Subcutaneous abdominal adipose tissue (tissue), 5 donors: ENCODE measurements around the gene ITIH5.
"Not testable (repeated sequence)": the region's sequence is repeated elsewhere in the genome, so short reads cannot be mapped to it uniquely, and the experiment has no call there.

Experiments used
- H3K27ac ChIP-seq: one replicate; pipeline ENCODE4 v1.7.0; 2013; ENCODE audit warnings: low read depth, mild to moderate bottlenecking, inconsistent platforms, low read length, moderate library complexity
- H3K27me3 ChIP-seq, 5 donors: one replicate each; pipeline ENCODE4 v1.7.0; 2013; ENCODE audit warnings: low read length in 5 of 5, inconsistent platforms in 1 of 5; ENCODE audit not compliant: control insufficient read depth in 5 of 5, insufficient read depth in 4 of 5
- H3K36me3 ChIP-seq, 5 donors: one replicate each; pipeline ENCODE4 v1.7.0; 2013; ENCODE audit warnings: low read length in 5 of 5; ENCODE audit not compliant: control insufficient read depth in 5 of 5, insufficient read depth in 5 of 5
- H3K4me1 ChIP-seq, 5 donors: one replicate each; pipeline ENCODE4 v1.7.0; 2013; ENCODE audit warnings: low read length in 5 of 5, mild to moderate bottlenecking in 3 of 5, moderate library complexity in 1 of 5; ENCODE audit not compliant: control insufficient read depth in 5 of 5, insufficient read depth in 5 of 5
- H3K4me3 ChIP-seq, 5 donors: one replicate each; pipeline ENCODE4 v1.7.0; 2013; ENCODE audit warnings: low read length in 5 of 5, low read depth in 1 of 5
- H3K9ac ChIP-seq, 5 donors: one replicate each; pipeline ENCODE4 v1.7.0; 2013; ENCODE audit warnings: low read length in 5 of 5, mild to moderate bottlenecking in 4 of 5, moderate library complexity in 3 of 5
- H3K9me3 ChIP-seq, 5 donors: one replicate each; pipeline ENCODE4 v1.7.0; 2013; ENCODE audit warnings: low read length in 5 of 5; ENCODE audit not compliant: control insufficient read depth in 5 of 5
- donor health status: healthy.
- donor health status: healthy.
- donor health status: healthy.
- donor health status: healthy.
- donor health status: healthy.

Gene ITIH5

GRCh38 chr10:7665767-7666166 is 999 bp downstream of the ITIH5 start:
- Histone ChIP-seq H3K4me1 (peaks cover 5 to 55% (median 50%) of the 10 kb centered on the region in 5 donors), H3K27ac (peak overlapping the region; percentile 84), H3K9me3 (peaks cover 0 to 2% (median 0%) of the 10 kb centered on the region in 5 donors), H3K9ac (peak overlapping the region; percentile 74 to 91 (median 85)), H3K36me3 (peaks cover 0 to under 1% (median 0%) of the 10 kb centered on the region in 5 donors), H3K27me3 (peaks cover 0 to 6% (median 0%) of the 10 kb centered on the region in 5 donors), H3K4me3 (peak overlapping the region; percentile 80 to 96 (median 88))

GRCh38 chr10:7664707-7665106 is 2.1 kb downstream of the ITIH5 start:
- peak overlapping the region; percentile 84 for H3K27ac ChIP-seq
- H3K9ac ChIP-seq: peak overlapping the region; percentile 7 to 91 (median 79)
- peaks cover 0 to 6% (median 0%) of the 10 kb centered on the region in 5 donors for H3K27me3 ChIP-seq
- H3K9me3 ChIP-seq: peaks cover 0 to 2% (median 0%) of the 10 kb centered on the region in 5 donors
- peak overlapping the region; percentile 80 to 96 (median 88) for H3K4me3 ChIP-seq
- H3K4me1 ChIP-seq: peaks cover 5 to 64% (median 59%) of the 10 kb centered on the region in 5 donors
- peaks cover 0 to 3% (median 0%) of the 10 kb centered on the region in 5 donors for H3K36me3 ChIP-seq

- peaks cover 0 to 4% (median 0%) of the 10 kb centered on the region in 5 donors for H3K27me3 ChIP-seq
- peaks cover 0 to 3% (median 0%) of the 10 kb centered on the region in 5 donors for H3K36me3 ChIP-seq
- peak overlapping the region in 2 of 5 donors; percentile 29 to 66 for H3K9ac ChIP-seq
- peaks cover 0 to 2% (median 0%) of the 10 kb centered on the region in 5 donors for H3K9me3 ChIP-seq
- peak overlapping the region; percentile 76 for H3K27ac ChIP-seq
- H3K4me1 ChIP-seq: peaks cover 5 to 76% (median 69%) of the 10 kb centered on the region in 5 donors
- H3K4me3 ChIP-seq: peak overlapping the region in 4 of 5 donors; percentile 21 to 29 (median 24)
Measured at GRCh38 chr10:7662522-7662921, 4.2 kb downstream of the ITIH5 start.

GRCh38 chr10:7659560-7659959 is 7.2 kb downstream of the ITIH5 start:
- Histone ChIP-seq H3K27me3 (peaks cover 0 to 4% (median 0%) of the 10 kb centered on the region in 5 donors), H3K27ac (peak overlapping the region; percentile 59), H3K4me3 (no peak overlapping the region), H3K36me3 (peaks cover under 1 to 5% (median 2%) of the 10 kb centered on the region in 5 donors), H3K9me3 (peaks cover 0 to 2% (median 0%) of the 10 kb centered on the region in 5 donors), H3K9ac (peak overlapping the region in 1 of 5 donors; percentile 52), H3K4me1 (peaks cover 5 to 74% (median 64%) of the 10 kb centered on the region in 5 donors)

GRCh38 chr10:7657552-7657951 is 9.2 kb downstream of the ITIH5 start:
- Histone ChIP-seq H3K9me3 (peaks cover 0 to 2% (median 0%) of the 10 kb centered on the region in 5 donors), H3K9ac (peak overlapping the region in 1 of 5 donors; percentile 13), H3K27me3 (peaks cover 0 to 3% (median 0%) of the 10 kb centered on the region in 5 donors), H3K4me1 (peaks cover 4 to 54% (median 46%) of the 10 kb centered on the region in 5 donors), H3K36me3 (peaks cover 6 to 13% (median 7%) of the 10 kb centered on the region in 5 donors), H3K4me3 (no peak overlapping the region), H3K27ac (peak overlapping the region; percentile 59)

- peak overlapping the region; percentile 59 for H3K27ac ChIP-seq
- not testable (repeated sequence) for H3K4me3 ChIP-seq, H3K27me3 ChIP-seq, H3K9ac ChIP-seq, H3K9me3 ChIP-seq
- peaks cover 0 to 51% (median 41%) of the 10 kb centered on the region in 5 donors for H3K4me1 ChIP-seq
- H3K36me3 ChIP-seq: peaks cover 6 to 14% (median 9%) of the 10 kb centered on the region in 5 donors
Measured at GRCh38 chr10:7657079-7657478, 9.7 kb downstream of the ITIH5 start.

GRCh38 chr10:7651853-7652470 is 14.8 kb downstream of the ITIH5 start:
- Histone ChIP-seq H3K4me3 (no peak overlapping the region), H3K27me3 (no peaks in the 10 kb centered on the region), H3K4me1 (peaks cover 12 to 33% (median 29%) of the 10 kb centered on the region in 5 donors), H3K36me3 (peaks cover 6 to 24% (median 14%) of the 10 kb centered on the region in 5 donors), H3K9me3 (peaks cover 0 to 5% (median 0%) of the 10 kb centered on the region in 5 donors), H3K9ac (no peak overlapping the region), H3K27ac (no peak overlapping the region)

- H3K9me3 ChIP-seq: peaks cover 0 to 5% (median 0%) of the 10 kb centered on the region in 5 donors
- H3K9ac ChIP-seq: peak overlapping the region in 2 of 5 donors; percentile 3 to 9
- no peak overlapping the region for H3K4me3 ChIP-seq
- H3K27ac ChIP-seq: peak overlapping the region; percentile 92
- H3K4me1 ChIP-seq: peaks cover 12 to 31% (median 23%) of the 10 kb centered on the region in 5 donors
- no peaks in the 10 kb centered on the region for H3K27me3 ChIP-seq
- H3K36me3 ChIP-seq: peaks cover 6 to 24% (median 14%) of the 10 kb centered on the region in 5 donors
Measured at GRCh38 chr10:7649673-7650300, 17.0 kb downstream of the ITIH5 start.

GRCh38 chr10:7647062-7647664 is 19.6 kb downstream of the ITIH5 start:
- H3K4me1 ChIP-seq: peaks cover 12 to 31% (median 23%) of the 10 kb centered on the region in 5 donors
- H3K27ac ChIP-seq: no peak overlapping the region
- H3K4me3 ChIP-seq: no peak overlapping the region
- H3K9ac ChIP-seq: no peak overlapping the region
- H3K36me3 ChIP-seq: peaks cover 4 to 18% (median 6%) of the 10 kb centered on the region in 5 donors
- no peaks in the 10 kb centered on the region for H3K27me3 ChIP-seq
- peaks cover 0 to 5% (median 0%) of the 10 kb centered on the region in 5 donors for H3K9me3 ChIP-seq
